GM18505 (cell line): ENCODE results near the gene DGKQ.

Experiments
- ATAC-seq: cut with Tn5 transposase; IDR thresholded peaks from one replicate; pipeline ENCODE4 v1.9.1; 2021; ENCODE audit not compliant: unreplicated experiment
- POLR2A ChIP-seq: IDR thresholded peaks from 4 replicates; pipeline ENCODE4 v1.6.1; 2011; ENCODE audit warnings: borderline replicate concordance; ENCODE audit not compliant: insufficient read depth, insufficient read length; ENCODE audit errors: extremely low read depth

Gene DGKQ

GRCh38 chr4:963276-964225 lies 9.8 kb downstream of the DGKQ start:
- ATAC-seq, result no peak
- TF ChIP-seq POLR2A, result no peak

GRCh38 chr4:962231-963208 lies 10.8 kb downstream of the DGKQ start:
- TF ChIP-seq POLR2A, result no peak
- ATAC-seq, result no peak

- no peak for ATAC-seq
- no peak for TF ChIP-seq POLR2A
These were observed 11.8 kb downstream of the DGKQ start for GRCh38 chr4:961351-962230.

GRCh38 chr4:960636-961350 lies 12.6 kb downstream of the DGKQ start:
- no peak for TF ChIP-seq POLR2A
- ATAC-seq, result no peak

GRCh38 chr4:960140-960635 lies 13.2 kb downstream of the DGKQ start:
- no peak for TF ChIP-seq POLR2A
- no peak for ATAC-seq

- no peak for ATAC-seq
- peak; percentile 18 for TF ChIP-seq POLR2A
These were observed 13.8 kb downstream of the DGKQ start for GRCh38 chr4:959338-960139.

- no peak for TF ChIP-seq POLR2A
These were observed 14.6 kb downstream of the DGKQ start for GRCh38 chr4:958696-959337.

GRCh38 chr4:958314-958665 lies 15.1 kb downstream of the DGKQ start:
- no peak for TF ChIP-seq POLR2A
- ATAC-seq, result no peak

More at GRCh38 chr4:958696-959337, 14.6 kb downstream of the DGKQ start:
- ATAC-seq, result no peak

- no peak for ATAC-seq
- no peak for TF ChIP-seq POLR2A
These were observed 15.6 kb downstream of the DGKQ start for GRCh38 chr4:957581-958313.

- no peak for ATAC-seq
- no peak for TF ChIP-seq POLR2A
These were observed 16.2 kb downstream of the DGKQ start for GRCh38 chr4:957231-957580.
